Activated T-cell treated with anti-CD3 and anti-CD28 coated beads, Interleukin-2, amount 50 U/mL, for 72 hours (primary cell): Measurements from ENCODE around the gene S100A5. TPM values are rescaled to one million over a fixed set of nuclear protein-coding genes. Genes with fewer than 3 reads are reported as not detected.
"Not testable (repeated sequence)": the region's sequence is repeated elsewhere in the genome, so short reads cannot be mapped to it uniquely, and the experiment has no call there.

Experiments used
- ATAC-seq, 2 donors: fragments of 150-1000 bp; cut with Tn5 transposase; replicated peaks in 1 of 2; 2 replicates each; pipeline ENCODE4 v1.10.0; 2021; ENCODE audit warnings: moderate library complexity in 2 of 2, mild to moderate bottlenecking in 1 of 2
- DNase-seq, 2 donors: peaks; one replicate each; pipeline ENCODE4 v3.0.0; 2021 to 2022; ENCODE audit warnings: mixed read lengths in 1 of 2
- H3K27ac Mint-ChIP-seq: one replicate; pipeline ENCODE4 v1.8.0; 2022; ENCODE audit warnings: mild to moderate bottlenecking, moderate library complexity, mixed read lengths
- H3K27me3 Mint-ChIP-seq: one replicate; pipeline ENCODE4 v1.8.0; 2022; ENCODE audit warnings: low read depth, mixed read lengths
- H3K36me3 Mint-ChIP-seq, 2 donors: one replicate each; pipeline ENCODE4 v1.8.0; 2022; ENCODE audit warnings: mixed read lengths in 2 of 2, mild to moderate bottlenecking in 1 of 2; ENCODE audit not compliant: insufficient read depth in 2 of 2
- H3K4me1 Mint-ChIP-seq: one replicate; pipeline ENCODE4 v1.8.0; 2022; ENCODE audit warnings: low read depth, mixed read lengths
- H3K4me3 Mint-ChIP-seq, 2 donors: one replicate each; pipeline ENCODE4 v1.8.0; 2022; ENCODE audit warnings: mild to moderate bottlenecking in 2 of 2, mixed read lengths in 2 of 2, moderate library complexity in 2 of 2
- H3K9me3 Mint-ChIP-seq, 2 donors: one replicate each; pipeline ENCODE4 v1.8.0; 2022; ENCODE audit warnings: mixed read lengths in 2 of 2
- total RNA-seq, 2 donors: library from RNA; stranded (reverse); gene quantifications; one replicate each; pipeline ENCODE4 v1.2.3, GENCODE V29; 2022

Gene S100A5
- total RNA-seq, 2 donors from 2014 or later: 2.8 to 4.4 TPM

- Mint-ChIP-seq H3K27me3 (no peaks in the 10 kb centered on the region), H3K4me3 (no peak overlapping the region), H3K36me3 (no peaks in the 10 kb centered on the region), H3K27ac (no peak overlapping the region), H3K4me1 (peaks cover 42% of the 10 kb centered on the region), H3K9me3 (no peaks in the 10 kb centered on the region)
- ATAC-seq: no peak
- no peak for DNase-seq
Observed at GRCh38 chr1:153563991-153564390, 23.3 kb upstream of the S100A5 start.

- no peak for DNase-seq
- H3K9me3 Mint-ChIP-seq: no peaks in the 10 kb centered on the region
- ATAC-seq: no peak
- H3K27ac Mint-ChIP-seq: no peak overlapping the region
- H3K27me3 Mint-ChIP-seq: no peaks in the 10 kb centered on the region
- no peaks in the 10 kb centered on the region for H3K36me3 Mint-ChIP-seq
- peaks cover 37% of the 10 kb centered on the region for H3K4me1 Mint-ChIP-seq
- H3K4me3 Mint-ChIP-seq: no peak overlapping the region
Observed at GRCh38 chr1:153563483-153563901, 22.8 kb upstream of the S100A5 start.

GRCh38 chr1:153562021-153562420 is 21.3 kb upstream of the S100A5 start:
- ATAC-seq, DNase-seq, H3K4me3 Mint-ChIP-seq, H3K27me3 Mint-ChIP-seq, H3K9me3 Mint-ChIP-seq, H3K27ac Mint-ChIP-seq, H3K36me3 Mint-ChIP-seq: not testable (repeated sequence)
- H3K4me1 Mint-ChIP-seq: peaks cover 23% of the 10 kb centered on the region

- no peak overlapping the region for H3K27ac Mint-ChIP-seq
- H3K4me3 Mint-ChIP-seq: no peak overlapping the region
Observed at GRCh38 chr1:153561466-153561985, 20.8 kb upstream of the S100A5 start.

GRCh38 chr1:153560771-153561465 is 20.2 kb upstream of the S100A5 start:
- Mint-ChIP-seq H3K4me1 (peaks cover 12% of the 10 kb centered on the region), H3K27me3 (no peaks in the 10 kb centered on the region), H3K4me3 (no peak overlapping the region), H3K27ac (no peak overlapping the region), H3K9me3 (no peaks in the 10 kb centered on the region), H3K36me3 (no peaks in the 10 kb centered on the region)
- ATAC-seq (no peak), DNase-seq (no peak)

More at GRCh38 chr1:153561466-153561985, 20.8 kb upstream of the S100A5 start:
- DNase-seq: no peak
- no peak for ATAC-seq
- H3K9me3 Mint-ChIP-seq: no peaks in the 10 kb centered on the region
- peaks cover 18% of the 10 kb centered on the region for H3K4me1 Mint-ChIP-seq
- H3K27me3 Mint-ChIP-seq: no peaks in the 10 kb centered on the region
- no peaks in the 10 kb centered on the region for H3K36me3 Mint-ChIP-seq

- ATAC-seq (no peak), DNase-seq (no peak)
- H3K4me3 Mint-ChIP-seq: no peak overlapping the region
- H3K36me3 Mint-ChIP-seq: no peaks in the 10 kb centered on the region
- no peak overlapping the region for H3K27ac Mint-ChIP-seq
- no peaks in the 10 kb centered on the region for H3K9me3 Mint-ChIP-seq
- H3K27me3 Mint-ChIP-seq: no peaks in the 10 kb centered on the region
- H3K4me1 Mint-ChIP-seq: peaks cover 5% of the 10 kb centered on the region
Observed at GRCh38 chr1:153560241-153560640, 19.5 kb upstream of the S100A5 start.

- Mint-ChIP-seq H3K36me3 (no peaks in the 10 kb centered on the region), H3K27ac (no peak overlapping the region), H3K9me3 (no peaks in the 10 kb centered on the region), H3K27me3 (no peaks in the 10 kb centered on the region), H3K4me3 (no peak overlapping the region), H3K4me1 (peaks cover 6% of the 10 kb centered on the region)
- ATAC-seq (no peak), DNase-seq (no peak)
Observed at GRCh38 chr1:153557877-153558276, 17.1 kb upstream of the S100A5 start.

GRCh38 chr1:153556348-153556747 is 15.6 kb upstream of the S100A5 start:
- ATAC-seq: no peak
- Mint-ChIP-seq H3K27me3 (no peaks in the 10 kb centered on the region), H3K9me3 (no peaks in the 10 kb centered on the region), H3K36me3 (no peaks in the 10 kb centered on the region), H3K4me3 (no peak overlapping the region), H3K27ac (no peak overlapping the region), H3K4me1 (peaks cover 6% of the 10 kb centered on the region)
- no peak for DNase-seq

GRCh38 chr1:153553830-153554541 is 13.3 kb upstream of the S100A5 start:
- H3K27ac Mint-ChIP-seq: no peak overlapping the region
- no peak overlapping the region for H3K4me3 Mint-ChIP-seq
- H3K36me3 Mint-ChIP-seq: no peaks in the 10 kb centered on the region
- peaks cover 12% of the 10 kb centered on the region for H3K4me1 Mint-ChIP-seq
- no peaks in the 10 kb centered on the region for H3K9me3 Mint-ChIP-seq
- H3K27me3 Mint-ChIP-seq: no peaks in the 10 kb centered on the region
- no peak for ATAC-seq
- DNase-seq: no peak

GRCh38 chr1:153553096-153553495 is 12.4 kb upstream of the S100A5 start:
- H3K27me3 Mint-ChIP-seq: no peaks in the 10 kb centered on the region
- no peak overlapping the region for H3K4me3 Mint-ChIP-seq

GRCh38 chr1:153552335-153552734 is 11.6 kb upstream of the S100A5 start:
- Mint-ChIP-seq H3K27me3 (no peaks in the 10 kb centered on the region), H3K36me3 (no peaks in the 10 kb centered on the region), H3K4me3 (no peak overlapping the region), H3K4me1 (peaks cover 29% of the 10 kb centered on the region), H3K9me3 (no peaks in the 10 kb centered on the region), H3K27ac (no peak overlapping the region)
- ATAC-seq (no peak), DNase-seq (no peak)

More at GRCh38 chr1:153553096-153553495, 12.4 kb upstream of the S100A5 start:
- no peak overlapping the region for H3K27ac Mint-ChIP-seq
- no peak for DNase-seq
- ATAC-seq: no peak
- H3K36me3 Mint-ChIP-seq: no peaks in the 10 kb centered on the region
- H3K4me1 Mint-ChIP-seq: peaks cover 21% of the 10 kb centered on the region
- no peaks in the 10 kb centered on the region for H3K9me3 Mint-ChIP-seq

GRCh38 chr1:153550827-153551500 is 10.2 kb upstream of the S100A5 start:
- Mint-ChIP-seq H3K4me1 (peaks cover 39% of the 10 kb centered on the region), H3K4me3 (no peak overlapping the region), H3K36me3 (no peaks in the 10 kb centered on the region), H3K9me3 (no peaks in the 10 kb centered on the region), H3K27ac (no peak overlapping the region), H3K27me3 (no peaks in the 10 kb centered on the region)
- DNase-seq (no peak), ATAC-seq (peak in 1 of 2 donors; percentile 22)

- no peaks in the 10 kb centered on the region for H3K36me3 Mint-ChIP-seq
- no peaks in the 10 kb centered on the region for H3K9me3 Mint-ChIP-seq
- ATAC-seq (no peak), DNase-seq (no peak)
- H3K4me1 Mint-ChIP-seq: peaks cover 45% of the 10 kb centered on the region
- no peaks in the 10 kb centered on the region for H3K27me3 Mint-ChIP-seq
- H3K4me3 Mint-ChIP-seq: no peak overlapping the region
- no peak overlapping the region for H3K27ac Mint-ChIP-seq
Observed at GRCh38 chr1:153550398-153550758, 9.6 kb upstream of the S100A5 start.
